Type B pancreatic cell (in vitro differentiated cells): ENCODE data around the gene APLNR. TPM values are rescaled to one million over a fixed set of nuclear protein-coding genes. Genes with fewer than 3 reads are reported as not detected.
"Not testable (repeated sequence)": the region's sequence is repeated elsewhere in the genome, so short reads cannot be mapped to it uniquely, and the experiment has no call there.

Experiments used
- DNase-seq: peaks from one replicate; pipeline ENCODE4 v3.0.0; 2021; ENCODE audit warnings: mixed read lengths; ENCODE audit not compliant: unreplicated experiment; ENCODE audit errors: extremely low spot score
- H3K27ac Mint-ChIP-seq: 2 replicates; pipeline ENCODE4 v1.8.0; 2021; ENCODE audit warnings: mild to moderate bottlenecking, mixed read lengths
- H3K27me3 Mint-ChIP-seq: 2 replicates; pipeline ENCODE4 v1.8.0; 2021; ENCODE audit warnings: mixed read lengths
- H3K36me3 Mint-ChIP-seq: 2 replicates; pipeline ENCODE4 v1.8.0; 2021; ENCODE audit warnings: mixed read lengths
- H3K4me1 Mint-ChIP-seq: one replicate; pipeline ENCODE4 v1.8.0; 2021; ENCODE audit warnings: mixed read lengths; ENCODE audit not compliant: unreplicated experiment
- H3K4me3 Mint-ChIP-seq: 2 replicates; pipeline ENCODE4 v1.8.0; 2021; ENCODE audit warnings: mild to moderate bottlenecking, mixed read lengths
- H3K9me3 Mint-ChIP-seq: 2 replicates; pipeline ENCODE4 v1.8.0; 2021; ENCODE audit warnings: mixed read lengths
- long read RNA-seq: library from polyadenylated mRNA; unstranded; transcript quantifications from one replicate; pipeline ENCODE4 v2.0.0, GENCODE V29; 2020
- total RNA-seq: library from RNA; stranded (reverse); gene quantifications from 2 replicates; pipeline ENCODE4 v1.2.1, GENCODE V29; 2021; ENCODE audit warnings: low replicate concordance
- TF ChIP-seq, protein P1 (sequence below): fragments of 200-600 bp; sonication (generic); conservative IDR thresholded peaks from 2 replicates; pipeline ENCODE4 v1.5.0; 2021; ENCODE audit warnings: antibody characterized with exemption, mild to moderate bottlenecking

APLNR gene
- total RNA-seq: 0.36 and 2.0 TPM in 2 replicates
- long read RNA-seq: 0 reads

DNA sequence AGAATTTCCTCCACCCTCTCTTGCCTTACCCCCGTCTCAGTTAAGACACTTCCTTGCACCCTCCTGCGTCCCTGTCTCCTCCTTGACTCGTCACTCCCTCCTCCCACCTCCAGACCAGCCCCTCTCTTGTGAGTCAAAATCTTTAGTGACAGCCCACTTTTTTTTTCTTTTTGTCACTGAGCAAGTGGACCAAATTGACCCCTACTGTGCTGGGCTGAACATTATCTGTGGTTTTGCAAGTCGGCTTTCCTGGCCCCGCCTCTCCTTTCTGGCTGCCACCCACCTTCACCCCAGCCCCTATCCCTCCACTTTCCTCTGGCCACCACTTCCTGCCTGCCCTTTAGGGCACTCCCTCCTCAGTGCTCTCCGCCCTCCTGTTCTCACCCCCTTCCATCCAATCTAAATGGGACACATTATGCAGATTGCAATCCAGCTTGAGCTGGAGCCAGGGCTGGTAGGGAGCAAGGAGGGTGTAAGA, at the start of gene APLNR:
Gene APLNR, minus strand, starts transcription at position 47 of the 478 bp plus-strand sequence. CDS start 246 bp downstream, outside the sequence.
- peaks cover 22% of the 10 kb centered on the region for H3K4me1 Mint-ChIP-seq
- no peaks in the 10 kb centered on the region for H3K9me3 Mint-ChIP-seq
- TF ChIP-seq, protein P1, sequence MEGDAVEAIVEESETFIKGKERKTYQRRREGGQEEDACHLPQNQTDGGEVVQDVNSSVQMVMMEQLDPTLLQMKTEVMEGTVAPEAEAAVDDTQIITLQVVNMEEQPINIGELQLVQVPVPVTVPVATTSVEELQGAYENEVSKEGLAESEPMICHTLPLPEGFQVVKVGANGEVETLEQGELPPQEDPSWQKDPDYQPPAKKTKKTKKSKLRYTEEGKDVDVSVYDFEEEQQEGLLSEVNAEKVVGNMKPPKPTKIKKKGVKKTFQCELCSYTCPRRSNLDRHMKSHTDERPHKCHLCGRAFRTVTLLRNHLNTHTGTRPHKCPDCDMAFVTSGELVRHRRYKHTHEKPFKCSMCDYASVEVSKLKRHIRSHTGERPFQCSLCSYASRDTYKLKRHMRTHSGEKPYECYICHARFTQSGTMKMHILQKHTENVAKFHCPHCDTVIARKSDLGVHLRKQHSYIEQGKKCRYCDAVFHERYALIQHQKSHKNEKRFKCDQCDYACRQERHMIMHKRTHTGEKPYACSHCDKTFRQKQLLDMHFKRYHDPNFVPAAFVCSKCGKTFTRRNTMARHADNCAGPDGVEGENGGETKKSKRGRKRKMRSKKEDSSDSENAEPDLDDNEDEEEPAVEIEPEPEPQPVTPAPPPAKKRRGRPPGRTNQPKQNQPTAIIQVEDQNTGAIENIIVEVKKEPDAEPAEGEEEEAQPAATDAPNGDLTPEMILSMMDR: no peak
- DNase-seq: no peak
- no peaks in the 10 kb centered on the region for H3K36me3 Mint-ChIP-seq
- H3K27me3 Mint-ChIP-seq: peaks cover 20% of the 10 kb centered on the region
- no peak within 1 kb of the TSS for H3K4me3 Mint-ChIP-seq
- H3K27ac Mint-ChIP-seq: no peak within 1 kb of the TSS

DNA sequence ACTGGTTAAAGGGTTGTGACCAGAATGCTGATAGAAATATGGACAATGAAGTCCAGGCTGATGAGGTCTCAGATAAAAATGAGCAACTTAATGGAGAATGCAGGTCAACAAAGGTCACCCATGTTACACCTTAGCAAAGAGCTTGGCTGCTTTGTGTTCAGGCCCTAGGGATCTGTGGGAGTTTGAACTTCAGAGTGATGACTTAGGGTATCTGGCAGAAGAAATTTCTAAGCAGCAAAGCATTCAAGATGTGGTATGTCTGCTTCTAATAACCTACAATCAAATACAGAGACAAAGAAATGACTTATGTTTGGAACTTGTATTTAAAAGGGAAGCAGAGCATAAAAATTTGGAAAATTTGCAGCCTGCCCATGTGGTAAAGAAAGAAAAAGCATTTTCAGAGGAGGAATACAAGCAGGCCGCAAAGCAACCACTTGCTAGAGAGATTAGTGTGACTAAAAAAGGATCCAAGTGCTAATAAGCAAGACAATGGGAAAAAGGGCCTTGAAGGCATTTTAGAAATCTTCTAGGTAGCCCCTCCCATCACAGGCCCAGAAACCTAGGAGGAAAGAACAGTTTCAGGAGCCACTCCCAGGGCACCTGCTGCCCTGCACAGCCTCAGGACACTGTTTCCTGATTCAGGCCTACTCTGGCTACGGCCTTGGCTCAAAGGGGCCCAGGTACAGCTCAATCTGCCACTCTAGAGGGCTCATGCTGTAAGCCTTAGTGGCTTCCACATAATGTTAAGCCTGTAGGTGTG, 46.4 kb upstream of the APLNR start:
- H3K27me3 Mint-ChIP-seq: no peaks in the 10 kb centered on the region
- peaks cover 18% of the 10 kb centered on the region for H3K4me1 Mint-ChIP-seq
- H3K27ac Mint-ChIP-seq: no peak overlapping the region
- no peak for DNase-seq
- H3K4me3 Mint-ChIP-seq: no peak overlapping the region
- TF ChIP-seq, protein P1: no peak
- H3K9me3 Mint-ChIP-seq: no peaks in the 10 kb centered on the region
- H3K36me3 Mint-ChIP-seq: no peaks in the 10 kb centered on the region

DNA sequence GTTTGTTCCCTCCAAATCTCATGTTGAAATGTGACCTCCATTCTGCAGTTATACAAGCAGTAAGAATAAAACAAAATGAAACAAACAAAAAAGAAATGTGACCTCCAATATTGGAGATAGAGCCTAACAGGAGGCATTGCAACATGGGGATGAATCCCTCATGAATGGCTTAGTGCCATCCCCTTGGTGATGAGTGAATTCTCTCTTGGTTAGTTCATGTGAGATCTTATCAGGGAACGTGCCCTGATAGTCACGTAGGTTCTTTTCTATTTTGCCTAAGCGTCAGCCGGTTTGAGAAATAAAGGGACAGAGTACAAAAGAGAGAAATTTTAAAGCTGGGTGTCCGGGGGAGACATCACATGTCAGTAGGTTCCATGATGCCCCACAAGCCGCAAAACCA, 44.5 kb upstream of the APLNR start:
- not testable (repeated sequence) for H3K27me3 Mint-ChIP-seq, H3K27ac Mint-ChIP-seq, H3K36me3 Mint-ChIP-seq, H3K9me3 Mint-ChIP-seq, H3K4me3 Mint-ChIP-seq, DNase-seq
- H3K4me1 Mint-ChIP-seq: peaks cover 24% of the 10 kb centered on the region

DNA sequence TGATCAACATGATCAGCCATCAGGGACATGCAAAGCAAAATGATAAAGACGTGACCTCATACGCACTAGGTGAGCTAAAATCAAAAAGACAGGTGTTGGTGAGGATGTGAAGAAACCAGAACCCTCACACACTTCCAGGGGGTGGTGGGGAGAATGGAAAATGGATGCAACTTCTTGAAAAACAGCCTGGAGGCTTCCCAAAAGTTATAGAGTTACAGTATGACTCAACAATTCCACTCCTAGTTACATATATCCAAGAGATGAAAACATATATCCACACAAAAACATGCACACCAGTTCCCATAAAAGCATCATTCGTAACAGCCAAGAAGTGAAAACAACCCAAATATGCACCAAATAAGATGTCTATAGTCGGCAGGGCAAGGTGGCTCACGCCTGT, 42.1 kb upstream of the APLNR start:
- Mint-ChIP-seq H3K36me3 (no peaks in the 10 kb centered on the region), H3K4me3 (no peak overlapping the region), H3K27ac (no peak overlapping the region), H3K9me3 (peaks cover 4% of the 10 kb centered on the region), H3K27me3 (no peaks in the 10 kb centered on the region), H3K4me1 (peaks cover 15% of the 10 kb centered on the region)
- DNase-seq: no peak
- TF ChIP-seq, protein P1: no peak

DNA sequence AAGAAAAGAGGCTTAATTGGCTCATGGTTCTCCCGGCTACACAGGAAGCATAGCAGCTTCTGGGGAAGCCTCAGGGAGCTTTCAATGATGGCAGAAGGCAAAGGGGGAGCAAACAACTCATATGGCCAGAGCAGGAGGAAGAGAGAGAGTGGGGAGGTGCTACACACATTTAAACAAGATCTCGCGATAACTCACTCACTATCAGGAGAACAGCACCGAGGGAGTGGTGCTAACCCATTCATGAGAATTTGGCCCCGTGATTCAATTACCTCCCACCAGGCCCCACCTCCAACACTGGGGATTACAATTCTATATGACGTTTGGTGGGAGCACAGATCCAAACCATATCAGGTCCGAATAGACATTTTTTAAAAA, 41.7 kb upstream of the APLNR start:
- Mint-ChIP-seq H3K27ac (no peak overlapping the region), H3K4me1 (peaks cover 15% of the 10 kb centered on the region), H3K9me3 (peaks cover 4% of the 10 kb centered on the region), H3K36me3 (no peaks in the 10 kb centered on the region), H3K4me3 (no peak overlapping the region), H3K27me3 (no peaks in the 10 kb centered on the region)
- no peak for DNase-seq
- TF ChIP-seq, protein P1: no peak

DNA sequence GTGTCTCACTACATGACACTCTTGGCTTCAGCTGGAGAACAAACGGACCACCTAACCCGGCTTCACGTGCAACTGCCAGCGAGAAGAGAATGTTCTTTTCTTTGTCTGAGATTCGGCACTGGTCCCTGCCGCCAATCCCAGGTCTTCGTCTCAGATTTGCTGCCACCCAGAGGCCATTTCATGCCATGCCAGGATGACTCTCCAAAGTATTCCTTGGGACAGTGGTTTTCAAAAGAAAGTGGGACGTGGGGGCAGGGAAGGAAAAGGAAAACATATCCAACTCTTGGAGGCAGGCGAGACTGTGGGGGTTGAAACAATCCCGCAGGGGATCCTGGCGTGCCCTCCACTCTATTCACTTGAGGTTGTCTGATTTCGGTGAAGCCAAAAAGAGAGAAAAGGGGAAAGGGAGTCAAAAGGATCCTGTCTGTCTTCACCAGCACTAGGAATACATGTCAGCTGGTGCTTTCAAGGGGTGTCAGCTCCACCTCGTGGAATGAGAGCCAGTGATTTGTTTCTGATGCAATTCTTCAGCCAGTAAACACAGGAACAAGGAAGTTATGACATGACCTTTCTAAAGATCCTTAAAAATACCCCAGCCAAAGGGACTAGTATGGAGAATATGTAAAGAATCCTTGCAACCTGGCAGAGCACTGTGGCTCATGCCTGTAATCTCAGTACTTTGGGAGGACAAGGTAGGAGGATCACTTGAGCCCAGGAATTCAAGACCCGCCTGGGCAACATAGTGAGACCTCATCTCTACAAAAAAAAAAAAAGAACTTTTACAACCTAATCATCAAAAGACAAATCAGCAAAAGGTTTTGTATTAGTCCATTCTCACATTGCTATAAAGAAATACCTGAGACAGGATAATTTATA, 41.0 kb upstream of the APLNR start:
- Mint-ChIP-seq H3K27ac (peak overlapping the region; percentile 60), H3K4me3 (peak overlapping the region; percentile 50), H3K36me3 (no peaks in the 10 kb centered on the region), H3K9me3 (peaks cover 4% of the 10 kb centered on the region), H3K27me3 (no peaks in the 10 kb centered on the region), H3K4me1 (peaks cover 15% of the 10 kb centered on the region)
- DNase-seq: no peak
- TF ChIP-seq, protein P1: peak; percentile 91
